Chondrocyte (in vitro differentiated cells): ENCODE data around the gene NPLOC4. TPM values are rescaled to one million over a fixed set of nuclear protein-coding genes. Genes with fewer than 3 reads are reported as not detected.

Experiments used
- DNase-seq: peaks from one replicate; pipeline ENCODE4 v3.0.0; 2021; ENCODE audit warnings: mixed read lengths, low spot score
- H3K27ac Mint-ChIP-seq: one replicate; pipeline ENCODE4 v1.8.0; 2021; ENCODE audit warnings: mild to moderate bottlenecking, moderate library complexity, mixed read lengths; ENCODE audit not compliant: unreplicated experiment
- H3K27me3 Mint-ChIP-seq: 2 replicates; pipeline ENCODE4 v1.8.0; 2021; ENCODE audit warnings: low read depth, mixed read lengths
- H3K36me3 Mint-ChIP-seq: 2 replicates; pipeline ENCODE4 v1.8.0; 2021; ENCODE audit warnings: low read depth, mixed read lengths
- H3K4me1 Mint-ChIP-seq: 2 replicates; pipeline ENCODE4 v1.8.0; 2021; ENCODE audit warnings: low read depth, mild to moderate bottlenecking, mixed read lengths
- H3K4me3 Mint-ChIP-seq: one replicate; pipeline ENCODE4 v1.8.0; 2021; ENCODE audit warnings: mild to moderate bottlenecking, moderate library complexity, mixed read lengths; ENCODE audit not compliant: unreplicated experiment
- H3K9me3 Mint-ChIP-seq: 2 replicates; pipeline ENCODE4 v1.8.0; 2021; ENCODE audit warnings: low read depth, mixed read lengths
- total RNA-seq: library from RNA; stranded (reverse); gene quantifications from 3 replicates; pipeline ENCODE4 v1.2.1, GENCODE V29; 2021
- TF ChIP-seq, protein P1 (sequence below): fragments of 200-600 bp; sonication (generic); IDR thresholded peaks from 2 replicates; pipeline ENCODE4 v1.5.0; 2021; ENCODE audit warnings: antibody characterized with exemption, mild to moderate bottlenecking, moderate library complexity

Gene NPLOC4
- total RNA-seq, 1 donor from 2014 or later: 110 TPM

DNA sequence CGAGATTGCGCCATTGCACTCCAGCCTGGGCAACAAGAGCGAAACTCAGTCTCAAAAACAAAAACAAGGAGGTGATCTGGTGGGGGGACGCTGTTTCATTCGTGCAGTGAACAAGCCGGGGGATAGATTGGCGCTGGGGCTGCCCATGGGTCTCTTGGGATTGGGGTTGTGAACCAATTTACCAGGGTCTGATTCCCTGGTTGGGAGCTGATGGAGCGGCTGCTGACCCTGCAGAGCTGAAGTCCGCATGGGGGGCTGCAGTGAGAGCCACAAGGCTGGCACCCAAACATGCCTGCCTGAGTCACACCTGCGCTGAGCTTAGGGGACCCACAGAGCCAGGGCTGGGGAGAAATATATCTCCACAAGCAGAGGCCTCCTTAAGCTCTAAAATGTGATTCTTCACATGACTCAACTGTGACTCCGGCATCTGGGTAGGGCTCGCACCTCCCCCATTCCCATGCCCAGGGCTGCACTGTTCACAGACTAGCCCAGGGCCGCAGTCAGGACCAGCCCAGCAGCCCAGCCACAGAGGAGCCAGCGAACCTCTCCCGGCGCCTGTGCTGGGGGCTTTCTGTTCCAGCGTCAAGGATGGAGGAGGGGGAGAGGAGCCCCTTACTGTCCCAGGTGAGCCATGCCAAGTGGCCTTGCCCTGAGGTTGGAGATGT lies 5.0 kb upstream of the NPLOC4 start:
- no peaks in the 10 kb centered on the region for H3K27me3 Mint-ChIP-seq
- H3K4me3 Mint-ChIP-seq: no peak overlapping the region
- TF ChIP-seq, protein P1, sequence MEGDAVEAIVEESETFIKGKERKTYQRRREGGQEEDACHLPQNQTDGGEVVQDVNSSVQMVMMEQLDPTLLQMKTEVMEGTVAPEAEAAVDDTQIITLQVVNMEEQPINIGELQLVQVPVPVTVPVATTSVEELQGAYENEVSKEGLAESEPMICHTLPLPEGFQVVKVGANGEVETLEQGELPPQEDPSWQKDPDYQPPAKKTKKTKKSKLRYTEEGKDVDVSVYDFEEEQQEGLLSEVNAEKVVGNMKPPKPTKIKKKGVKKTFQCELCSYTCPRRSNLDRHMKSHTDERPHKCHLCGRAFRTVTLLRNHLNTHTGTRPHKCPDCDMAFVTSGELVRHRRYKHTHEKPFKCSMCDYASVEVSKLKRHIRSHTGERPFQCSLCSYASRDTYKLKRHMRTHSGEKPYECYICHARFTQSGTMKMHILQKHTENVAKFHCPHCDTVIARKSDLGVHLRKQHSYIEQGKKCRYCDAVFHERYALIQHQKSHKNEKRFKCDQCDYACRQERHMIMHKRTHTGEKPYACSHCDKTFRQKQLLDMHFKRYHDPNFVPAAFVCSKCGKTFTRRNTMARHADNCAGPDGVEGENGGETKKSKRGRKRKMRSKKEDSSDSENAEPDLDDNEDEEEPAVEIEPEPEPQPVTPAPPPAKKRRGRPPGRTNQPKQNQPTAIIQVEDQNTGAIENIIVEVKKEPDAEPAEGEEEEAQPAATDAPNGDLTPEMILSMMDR: no peak
- DNase-seq: no peak
- H3K9me3 Mint-ChIP-seq: no peaks in the 10 kb centered on the region
- H3K27ac Mint-ChIP-seq: no peak overlapping the region
- peaks cover 9% of the 10 kb centered on the region for H3K4me1 Mint-ChIP-seq
- no peaks in the 10 kb centered on the region for H3K36me3 Mint-ChIP-seq

DNA sequence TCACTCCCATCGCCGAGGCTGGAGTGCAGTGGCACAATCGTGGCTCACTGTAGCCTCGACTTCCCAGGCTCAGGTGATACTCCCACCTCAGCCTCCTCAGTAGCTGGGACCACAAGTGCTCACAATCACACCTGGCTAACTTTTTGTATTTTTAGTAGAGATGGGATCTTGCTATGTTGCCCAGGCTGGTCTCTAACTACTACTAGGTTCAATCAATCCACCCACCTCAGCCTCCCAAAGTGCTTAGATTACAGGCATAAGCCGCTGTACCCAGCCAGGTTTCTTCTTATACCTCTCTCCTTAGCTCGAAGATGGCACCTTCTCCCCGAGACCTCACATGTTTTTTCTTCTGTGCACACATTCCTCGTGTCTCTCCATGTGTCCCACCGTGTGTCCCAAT lies 3.1 kb upstream of the NPLOC4 start:
- Mint-ChIP-seq H3K27ac (no peak overlapping the region), H3K27me3 (no peaks in the 10 kb centered on the region), H3K9me3 (no peaks in the 10 kb centered on the region), H3K4me3 (no peak overlapping the region), H3K36me3 (no peaks in the 10 kb centered on the region), H3K4me1 (peaks cover 20% of the 10 kb centered on the region)
- DNase-seq: no peak
- TF ChIP-seq, protein P1: no peak

DNA sequence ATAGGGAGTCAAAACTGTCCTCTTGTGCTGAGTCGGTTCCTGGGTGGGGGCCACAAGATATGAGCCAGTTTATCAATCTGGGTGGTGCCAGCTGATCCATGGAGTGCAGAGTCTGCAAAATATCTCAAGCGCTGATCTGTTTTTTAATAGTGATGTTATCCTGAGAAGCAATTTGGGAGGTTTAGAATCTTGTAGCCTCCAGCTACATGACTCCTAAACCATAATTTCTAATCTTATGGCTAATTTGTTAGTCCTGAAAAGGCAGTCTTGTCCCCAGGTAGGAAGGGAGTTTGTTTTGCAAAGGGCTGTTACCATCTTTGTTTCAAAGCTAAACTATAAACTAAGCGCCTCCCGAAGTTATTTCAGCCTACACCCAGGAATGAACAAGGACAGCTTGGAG lies 1.8 kb upstream of the NPLOC4 start:
- DNase-seq: no peak
- Mint-ChIP-seq H3K4me1 (peaks cover 24% of the 10 kb centered on the region), H3K27me3 (no peaks in the 10 kb centered on the region), H3K27ac (no peak overlapping the region), H3K36me3 (no peaks in the 10 kb centered on the region), H3K9me3 (no peaks in the 10 kb centered on the region), H3K4me3 (no peak overlapping the region)
- TF ChIP-seq, protein P1: no peak

DNA sequence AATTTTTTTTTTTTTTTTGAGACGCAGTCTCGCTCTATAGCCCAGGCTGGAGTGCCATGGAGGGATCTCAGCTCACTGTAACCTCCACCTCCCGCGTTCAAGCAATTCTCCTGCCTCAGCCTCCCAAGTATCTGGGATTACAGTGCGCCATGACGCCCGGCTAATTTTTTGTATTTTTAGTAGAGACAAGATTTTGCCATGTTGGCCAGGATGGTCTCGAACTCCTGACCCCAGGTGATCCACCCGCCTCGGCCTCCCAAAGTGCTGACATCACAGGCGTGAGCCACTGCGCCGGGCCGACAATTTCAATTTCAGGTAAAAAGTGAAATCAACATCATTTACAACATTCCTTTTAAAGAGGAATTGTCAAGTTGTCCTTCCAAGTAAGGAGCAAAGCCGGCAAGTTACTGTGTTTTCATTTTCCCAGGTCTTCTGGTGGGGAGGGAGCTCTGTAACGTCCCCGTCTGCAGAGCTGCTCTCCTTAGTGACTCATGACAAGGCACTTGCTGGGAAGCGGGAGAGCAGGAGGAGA lies 873 bp downstream of the NPLOC4 start:
- Mint-ChIP-seq H3K36me3 (peaks cover 2% of the 10 kb centered on the region), H3K4me1 (peaks cover 22% of the 10 kb centered on the region), H3K27ac (peak overlapping the region; percentile 97), H3K9me3 (no peaks in the 10 kb centered on the region), H3K27me3 (no peaks in the 10 kb centered on the region), H3K4me3 (peak overlapping the region; percentile 92)
- DNase-seq: no peak
- TF ChIP-seq, protein P1: no peak

DNA sequence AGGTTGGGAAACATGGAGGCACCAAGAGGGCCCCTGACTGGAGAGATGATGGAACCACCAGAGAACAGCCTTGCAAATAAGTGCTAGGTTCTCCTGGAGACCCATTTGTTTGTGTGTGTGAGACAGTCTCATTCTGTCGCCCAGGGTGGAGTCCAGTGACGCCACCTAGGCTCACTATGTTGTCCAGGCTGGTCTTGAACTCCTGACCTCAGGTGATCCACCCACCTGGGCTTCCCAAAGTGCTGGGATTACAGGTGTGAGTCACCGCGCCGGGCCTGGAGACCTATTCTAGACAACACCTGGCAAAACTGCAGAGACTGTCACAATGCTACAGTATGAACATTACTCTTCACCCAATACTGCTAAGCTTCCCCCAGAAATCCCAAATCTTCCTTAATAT lies 1.5 kb downstream of the NPLOC4 start:
- H3K4me1 Mint-ChIP-seq: peaks cover 22% of the 10 kb centered on the region
- peak overlapping the region; percentile 97 for H3K27ac Mint-ChIP-seq
- peak overlapping the region; percentile 92 for H3K4me3 Mint-ChIP-seq
- H3K9me3 Mint-ChIP-seq: no peaks in the 10 kb centered on the region
- H3K36me3 Mint-ChIP-seq: peaks cover 2% of the 10 kb centered on the region
- DNase-seq: no peak
- H3K27me3 Mint-ChIP-seq: no peaks in the 10 kb centered on the region
- TF ChIP-seq, protein P1: no peak
